C4-2B (cell line): ENCODE measurements around the gene PLXDC2.

Source experiments
- H3K27ac ChIP-seq: fragments of 450-650 bp; 2 replicates; pipeline ENCODE4 v1.5.1; 2017
- CTCF ChIP-seq: fragments of 450-650 bp; conservative IDR thresholded peaks from 2 replicates; pipeline ENCODE4 v1.5.1; 2017; ENCODE audit warnings: mild to moderate bottlenecking
- ZFX ChIP-seq: fragments of 450-650 bp; IDR thresholded peaks from 2 replicates; pipeline ENCODE4 v1.6.1; 2017

The PLXDC2 gene

GRCh38 chr10:20133669-20134189 lies 317.5 kb downstream of the PLXDC2 start:
- TF ChIP-seq ZFX (no peak), CTCF (no peak)
- no peak overlapping the region for H3K27ac ChIP-seq

- TF ChIP-seq ZFX (no peak), CTCF (no peak)
- no peak overlapping the region for H3K27ac ChIP-seq
Measured at GRCh38 chr10:20142311-20142710, 326.1 kb downstream of the PLXDC2 start.

- H3K27ac ChIP-seq = no peak overlapping the region
- no peak for TF ChIP-seq CTCF
- no peak for TF ChIP-seq ZFX
Measured at GRCh38 chr10:20144268-20144667, 328.0 kb downstream of the PLXDC2 start.

GRCh38 chr10:20146004-20146403 lies 329.8 kb downstream of the PLXDC2 start:
- no peak overlapping the region for H3K27ac ChIP-seq
- TF ChIP-seq CTCF = no peak
- no peak for TF ChIP-seq ZFX

- TF ChIP-seq ZFX = no peak
- TF ChIP-seq CTCF = no peak
- no peak overlapping the region for H3K27ac ChIP-seq
Measured at GRCh38 chr10:20147684-20148083, 331.5 kb downstream of the PLXDC2 start.

- no peak overlapping the region for H3K27ac ChIP-seq
- TF ChIP-seq ZFX (no peak), CTCF (no peak)
Measured at GRCh38 chr10:20156511-20156910, 340.3 kb downstream of the PLXDC2 start.

- TF ChIP-seq ZFX = no peak
- TF ChIP-seq CTCF = no peak
- no peak overlapping the region for H3K27ac ChIP-seq
Measured at GRCh38 chr10:20157314-20157713, 341.1 kb downstream of the PLXDC2 start.
